Activated gamma-delta T cell treated with anti-CD3 and anti-CD28 coated beads, Interleukin-2, amount 50 U/mL, for 16 hours (primary cell): ENCODE results near the gene HES7.
"Not testable (repeated sequence)": the region's sequence is repeated elsewhere in the genome, so short reads cannot be mapped to it uniquely, and the experiment has no call there.

ENCODE experiments used
- DNase-seq: peaks from one replicate; pipeline ENCODE4 v3.0.0-alpha.2; 2020; ENCODE audit warnings: low read depth

The HES7 gene

DNA sequence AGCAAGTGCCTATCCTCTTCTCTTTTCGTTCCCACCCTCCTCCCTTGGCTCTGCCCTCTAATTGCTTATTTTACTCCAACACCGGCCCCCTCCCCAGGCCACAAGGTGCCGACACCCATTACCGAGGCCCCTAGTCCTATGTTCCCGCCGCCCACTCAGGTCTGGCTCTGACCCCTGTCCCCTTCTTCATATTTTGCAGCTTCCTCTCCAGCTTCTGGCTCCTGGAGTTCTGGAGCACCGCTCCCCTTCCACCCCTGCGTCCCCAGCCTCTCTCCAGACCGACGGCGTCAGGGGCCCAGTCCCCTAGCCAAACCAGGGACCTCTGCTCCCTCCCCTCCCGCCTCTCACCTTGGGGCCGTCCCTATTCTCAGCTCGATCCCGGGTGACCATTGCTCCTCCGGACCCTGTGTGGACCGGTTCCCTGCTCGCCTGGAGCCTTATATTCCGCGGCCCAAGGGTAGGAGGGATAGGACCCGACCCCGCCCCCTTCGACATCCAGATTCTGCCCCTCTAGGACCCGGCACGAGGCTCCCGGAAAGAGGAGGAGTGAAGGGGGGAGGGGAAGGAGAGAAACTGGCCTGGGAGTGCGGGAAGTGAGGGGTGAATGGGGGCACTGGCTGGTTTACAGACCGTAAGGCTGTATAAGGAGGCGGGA is at the start of gene HES7:
HES7 (minus strand) TSS at position 412 of the 655 bp plus-strand sequence; CDS start at position 390, 22 bp downstream.
- DNase-seq = no peak

DNA sequence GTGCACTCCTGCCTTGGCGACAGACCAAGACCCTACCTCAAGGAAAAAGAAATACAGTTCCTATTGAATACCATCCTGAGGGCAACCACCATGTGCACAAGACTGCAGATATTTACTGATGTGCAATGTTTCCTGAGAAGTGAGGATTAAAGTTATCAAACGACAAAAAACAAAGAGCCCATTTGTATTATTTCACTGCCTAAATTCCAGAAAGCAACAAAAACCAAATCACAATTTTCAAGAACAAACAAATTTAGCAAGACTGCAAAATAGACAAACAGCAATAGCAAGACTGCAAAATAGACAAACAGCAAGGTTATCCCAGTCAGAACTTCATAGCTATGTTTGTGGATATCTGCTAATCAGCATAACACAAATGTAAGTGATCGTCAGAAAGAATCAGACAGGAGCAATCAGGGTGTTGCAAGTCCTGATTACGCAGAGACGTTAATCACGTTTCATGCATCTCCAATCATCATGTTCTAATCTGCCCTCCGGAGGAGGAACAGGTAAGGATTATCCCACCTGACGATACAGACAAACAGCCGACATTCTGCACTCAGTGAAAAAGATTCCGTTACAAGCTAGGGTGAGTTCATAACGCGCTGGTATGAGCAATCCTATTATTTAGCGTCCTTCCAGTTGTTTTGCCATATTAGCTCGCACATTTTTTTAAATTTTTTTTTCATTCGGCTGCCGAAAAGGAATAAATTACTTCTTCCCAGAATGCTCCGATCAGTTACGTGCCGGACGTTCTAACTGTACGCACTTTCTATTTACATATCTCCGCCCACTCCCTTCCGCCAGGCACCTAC is 49.4 kb upstream of the HES7 start:
- DNase-seq = peak; percentile 67

DNA sequence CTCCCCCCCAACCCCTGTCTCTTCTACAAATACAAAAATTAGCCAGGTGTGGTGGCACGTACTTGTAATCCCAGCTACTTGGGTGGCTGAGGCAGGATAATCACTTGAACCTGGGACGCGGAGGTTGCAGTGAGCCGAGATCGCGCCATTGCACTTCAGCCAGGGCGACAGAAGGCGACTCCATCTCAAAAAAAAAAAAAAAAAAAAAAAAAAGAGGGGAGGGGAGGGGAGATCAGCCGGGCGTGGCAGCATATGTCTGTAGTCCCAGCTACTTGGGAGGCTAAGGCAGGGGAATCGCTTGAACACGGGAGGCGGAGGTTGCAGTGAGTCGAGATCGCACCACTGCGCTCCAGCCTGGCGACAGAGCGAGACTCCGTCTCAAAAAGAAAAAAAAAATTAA is 46.3 kb upstream of the HES7 start:
- not testable (repeated sequence) for DNase-seq

DNA sequence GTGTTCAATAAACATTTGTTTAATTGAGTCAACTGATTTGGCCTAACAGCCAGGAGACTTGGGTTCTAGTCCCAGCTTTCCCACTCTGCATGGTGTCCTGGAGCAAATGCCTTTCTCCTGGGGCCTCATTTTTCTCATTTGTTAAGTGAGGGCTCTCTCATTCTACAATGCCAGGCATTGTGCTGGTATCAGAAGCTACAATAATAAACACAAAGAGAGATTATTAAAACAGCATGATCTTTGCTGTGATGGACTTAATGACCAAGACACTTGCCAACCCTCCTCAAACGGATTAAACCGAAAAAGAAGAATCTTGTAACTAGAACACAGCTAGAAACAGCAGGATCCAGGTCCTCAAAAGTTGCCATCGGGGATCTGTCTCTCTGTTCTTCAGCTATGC is 43.6 kb upstream of the HES7 start:
- no peak for DNase-seq

DNA sequence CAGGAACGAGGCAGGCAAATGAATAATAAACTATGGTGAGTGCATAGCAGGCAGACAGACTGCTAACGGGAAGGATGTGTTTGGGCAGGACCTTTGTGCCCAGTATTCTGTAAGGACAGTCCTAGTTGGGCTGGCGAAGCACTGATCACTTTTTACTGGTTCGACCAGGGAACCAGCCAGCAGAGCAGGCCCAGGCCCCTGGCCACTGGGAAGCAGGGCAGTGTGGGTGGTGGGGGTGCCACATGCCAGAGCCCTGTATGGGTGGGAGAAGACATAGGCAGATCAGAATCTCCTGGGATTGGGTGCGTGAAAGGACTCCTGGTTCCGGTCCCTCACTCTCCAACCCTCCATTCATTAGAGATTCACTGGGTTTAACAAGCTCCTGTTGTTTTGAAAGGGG is 42.8 kb upstream of the HES7 start:
- no peak for DNase-seq

DNA sequence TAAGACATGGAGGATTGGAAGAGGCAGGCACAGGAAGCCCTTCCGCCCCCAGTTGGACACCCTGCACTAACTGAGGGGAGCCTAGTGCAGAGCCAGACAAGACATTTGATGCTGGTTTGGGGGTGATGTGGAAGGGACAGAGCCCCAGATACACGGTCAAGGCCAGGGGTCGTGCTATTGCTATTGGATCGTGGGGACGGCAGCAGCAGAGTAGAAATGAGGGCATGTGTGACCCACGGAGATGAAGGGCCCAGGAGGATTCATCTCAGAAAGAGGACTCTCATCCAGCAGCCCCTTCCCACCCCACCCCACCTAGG is 40.9 kb upstream of the HES7 start:
- DNase-seq = no peak

DNA sequence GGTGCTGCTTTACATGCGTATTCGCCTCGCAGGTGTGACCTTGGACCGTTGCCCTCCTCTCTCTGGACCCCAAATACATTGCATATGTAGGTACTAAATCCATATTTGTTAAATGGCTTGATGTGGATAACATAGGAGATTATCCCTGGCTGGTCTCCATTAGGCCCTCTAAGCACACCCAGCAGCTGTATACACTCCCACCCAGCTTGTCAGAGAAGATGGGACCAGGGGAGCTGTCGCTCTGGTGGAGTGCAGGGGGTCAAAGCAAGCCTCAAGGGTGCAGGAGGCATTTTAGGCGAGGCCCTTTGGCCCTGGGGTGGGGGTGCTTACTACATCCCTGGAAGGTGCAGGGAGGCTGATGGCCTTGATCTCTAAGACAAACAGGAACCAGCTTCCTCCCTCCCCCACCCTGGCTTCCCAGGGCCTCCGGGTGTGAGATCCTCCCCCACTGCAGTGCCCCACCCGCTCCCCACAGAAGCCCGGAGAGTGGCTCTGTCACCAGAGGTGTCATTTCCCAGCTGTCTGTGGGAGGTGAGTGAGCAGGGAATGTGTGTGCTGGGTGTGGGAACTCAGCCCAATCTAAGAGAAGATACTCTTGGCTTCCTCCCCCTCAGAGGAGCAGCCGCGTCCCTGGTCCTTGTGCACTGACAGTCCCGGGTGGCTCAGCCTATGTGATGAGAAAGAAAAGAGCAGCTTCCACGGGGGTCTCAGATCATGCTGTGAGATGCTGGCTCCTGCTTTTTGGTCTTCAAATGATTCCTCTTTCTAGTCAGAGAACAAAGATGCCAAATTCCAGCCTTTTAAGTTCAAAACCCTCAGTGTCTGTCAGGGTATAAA is 40.3 kb upstream of the HES7 start:
- no peak for DNase-seq

DNA sequence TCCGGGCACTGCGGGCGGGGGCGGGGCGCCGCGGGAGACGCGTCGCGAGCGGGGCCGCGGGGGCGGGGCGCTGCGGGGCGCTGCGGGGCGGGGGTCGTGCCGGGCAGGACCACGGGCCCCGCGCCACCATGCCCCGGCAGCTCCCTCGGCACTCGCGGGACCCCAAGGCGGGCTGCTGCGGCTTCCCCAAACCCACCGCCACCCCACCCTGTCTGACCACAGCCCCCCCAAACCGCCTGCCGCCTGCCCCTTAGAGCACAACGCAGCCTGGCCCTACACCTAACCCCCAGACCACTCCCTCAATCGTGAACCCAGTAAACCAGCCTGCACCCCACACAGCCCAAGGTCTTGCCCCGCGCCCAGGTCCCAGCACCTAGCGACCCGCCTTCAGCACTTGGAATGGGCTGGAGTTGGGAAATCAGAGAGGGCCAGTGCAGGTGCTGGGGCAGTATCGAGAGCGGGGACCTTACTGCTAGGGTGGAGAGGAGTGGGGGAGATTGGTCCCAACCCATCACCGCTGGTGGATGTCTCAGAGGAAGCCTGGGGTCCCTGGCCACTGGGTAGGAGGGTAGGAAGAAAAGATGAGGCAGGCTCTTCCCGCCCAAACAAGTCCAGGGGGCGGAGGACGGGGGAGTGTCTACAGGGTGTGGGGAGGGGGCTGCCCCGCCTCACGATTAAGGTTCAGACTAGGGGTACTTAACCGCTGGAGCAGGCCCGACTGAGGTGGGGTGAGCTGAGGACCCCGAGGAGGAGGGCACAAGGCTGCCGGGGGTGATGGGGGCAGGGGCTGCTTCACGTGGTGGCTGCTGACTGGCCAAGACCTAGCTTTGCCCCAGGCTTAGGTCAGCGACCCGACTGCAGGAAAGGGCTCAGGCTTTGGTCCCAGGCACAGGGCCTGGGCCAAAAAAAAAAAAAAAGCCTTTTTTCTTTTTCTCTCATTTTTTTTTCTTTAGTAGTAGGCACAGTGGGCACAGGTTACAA is 39.4 kb upstream of the HES7 start:
- no peak for DNase-seq

DNA sequence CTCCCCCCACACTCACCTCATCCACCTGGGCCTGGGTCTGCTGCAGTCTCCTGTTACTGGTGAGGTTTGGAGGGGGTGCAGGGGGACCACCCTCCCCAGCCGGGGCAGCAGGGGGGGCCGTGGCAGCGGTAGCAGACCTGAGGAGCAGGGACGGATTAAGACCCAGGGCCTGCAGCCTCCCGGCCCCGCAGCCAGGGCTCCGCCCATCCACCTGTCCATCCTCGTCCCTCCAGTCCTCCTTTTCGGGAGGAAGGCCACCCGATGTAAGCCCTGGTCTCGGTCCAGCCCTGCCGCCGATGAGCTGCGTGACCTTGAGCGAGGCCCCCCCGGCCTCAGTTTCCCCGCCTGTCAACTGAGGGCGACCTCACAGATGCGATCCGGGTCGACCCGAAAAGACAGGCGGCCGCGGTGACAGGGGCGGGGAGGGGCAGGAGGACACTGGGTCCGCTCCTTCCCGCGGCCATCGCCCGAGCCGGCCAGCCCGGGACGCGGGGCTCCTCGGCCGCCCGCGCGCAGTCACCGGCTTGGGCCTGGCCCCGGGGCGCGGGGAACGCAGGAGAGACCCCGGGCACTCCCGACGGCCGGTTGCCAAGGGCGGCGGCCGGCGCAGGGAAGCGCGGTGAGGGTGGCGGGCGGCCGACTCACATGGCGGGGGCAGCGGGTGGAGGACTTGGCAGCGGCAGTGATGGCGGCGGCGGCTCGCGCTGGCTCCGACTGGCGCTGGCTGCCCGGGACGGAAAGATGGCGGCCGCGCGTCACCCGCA is 38.5 kb upstream of the HES7 start, which contains the start of gene VAMP2:
VAMP2 (minus strand) TSS at position 716 of the 764 bp plus-strand sequence; CDS start at position 647, 69 bp downstream.
- DNase-seq = peak; percentile 72

DNA sequence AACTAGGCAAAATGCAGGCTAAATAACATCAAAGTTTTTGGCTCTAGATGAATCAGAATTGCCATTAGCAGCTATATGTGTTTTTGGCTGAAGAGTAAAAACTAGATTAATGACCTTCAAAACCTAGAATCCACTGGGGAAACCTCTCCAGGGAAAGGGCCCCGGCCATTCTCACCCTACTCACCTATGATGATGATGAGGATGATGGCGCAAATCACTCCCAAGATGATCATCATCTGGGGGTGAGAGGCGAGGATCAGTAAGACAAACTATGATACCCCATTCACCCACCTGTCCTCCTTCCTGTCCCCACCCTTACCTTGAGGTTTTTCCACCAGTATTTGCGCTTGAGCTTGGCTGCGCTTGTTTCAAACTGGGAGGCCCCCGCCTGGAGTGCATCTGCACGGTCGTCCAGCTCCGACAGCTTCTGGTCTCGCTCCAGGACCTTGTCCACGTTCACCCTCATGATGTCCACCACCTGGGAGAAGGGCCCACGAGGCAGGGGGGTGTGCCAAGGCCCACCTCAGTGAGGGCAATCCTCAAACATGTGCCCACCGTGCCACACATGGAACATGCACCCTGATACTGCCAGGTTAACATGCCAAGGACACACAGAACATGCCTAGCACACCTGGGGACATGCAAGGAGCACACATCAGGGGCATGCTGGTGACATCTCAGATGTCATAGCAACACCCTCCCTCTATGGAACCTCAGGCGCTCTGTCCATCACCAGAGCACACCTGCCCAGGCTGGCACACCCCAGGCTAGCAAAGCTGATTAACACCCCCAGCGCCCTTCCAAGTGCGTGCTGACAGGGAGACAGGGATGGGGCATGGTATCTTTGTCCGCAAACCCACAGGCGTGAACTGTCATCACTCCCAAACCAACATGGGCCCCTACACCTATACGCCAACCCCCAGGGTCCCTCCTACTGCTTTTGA is 37.7 kb upstream of the HES7 start:
- no peak for DNase-seq

DNA sequence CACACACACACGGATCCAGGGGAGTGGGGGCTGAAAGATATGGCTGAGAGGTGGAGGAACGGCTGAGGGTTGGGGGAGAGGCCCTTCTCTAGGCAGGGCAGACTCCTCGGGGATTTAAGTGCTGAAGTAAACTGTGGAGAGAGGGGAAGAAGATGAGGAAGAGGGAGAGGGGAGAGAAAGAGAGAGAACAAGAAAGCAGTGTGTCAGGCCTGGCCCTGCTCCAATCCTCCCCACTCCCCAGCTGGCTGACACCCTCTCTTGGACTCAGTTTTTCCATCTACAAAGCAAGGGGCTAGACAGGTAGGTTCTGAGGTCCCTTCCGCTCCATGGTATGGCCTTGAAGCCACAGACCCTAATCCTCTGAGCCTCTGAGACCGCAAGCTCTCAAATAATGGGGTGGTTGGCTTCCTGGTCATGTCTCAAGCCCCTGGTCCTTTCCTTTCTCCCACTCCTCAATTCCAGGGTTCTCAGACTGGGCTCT is 36.9 kb upstream of the HES7 start:
- DNase-seq = no peak

DNA sequence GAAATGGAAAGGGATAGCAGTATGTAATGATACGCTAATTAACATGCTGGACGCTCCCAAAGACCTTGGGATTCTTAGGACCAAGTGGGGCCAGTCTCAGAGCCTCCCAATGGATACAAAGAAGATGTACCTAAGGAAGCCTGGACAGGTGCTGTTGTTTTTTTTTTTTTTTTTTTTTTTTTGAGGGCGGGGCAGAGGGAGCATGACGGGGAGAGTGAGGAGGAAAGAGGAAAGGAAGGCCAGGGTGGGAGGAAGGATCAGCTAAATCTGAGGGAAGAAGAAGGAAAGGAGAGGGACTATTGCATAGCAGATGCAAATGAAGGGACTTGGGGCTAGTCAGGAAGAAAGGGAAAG is 36.3 kb upstream of the HES7 start:
- DNase-seq = no peak

DNA sequence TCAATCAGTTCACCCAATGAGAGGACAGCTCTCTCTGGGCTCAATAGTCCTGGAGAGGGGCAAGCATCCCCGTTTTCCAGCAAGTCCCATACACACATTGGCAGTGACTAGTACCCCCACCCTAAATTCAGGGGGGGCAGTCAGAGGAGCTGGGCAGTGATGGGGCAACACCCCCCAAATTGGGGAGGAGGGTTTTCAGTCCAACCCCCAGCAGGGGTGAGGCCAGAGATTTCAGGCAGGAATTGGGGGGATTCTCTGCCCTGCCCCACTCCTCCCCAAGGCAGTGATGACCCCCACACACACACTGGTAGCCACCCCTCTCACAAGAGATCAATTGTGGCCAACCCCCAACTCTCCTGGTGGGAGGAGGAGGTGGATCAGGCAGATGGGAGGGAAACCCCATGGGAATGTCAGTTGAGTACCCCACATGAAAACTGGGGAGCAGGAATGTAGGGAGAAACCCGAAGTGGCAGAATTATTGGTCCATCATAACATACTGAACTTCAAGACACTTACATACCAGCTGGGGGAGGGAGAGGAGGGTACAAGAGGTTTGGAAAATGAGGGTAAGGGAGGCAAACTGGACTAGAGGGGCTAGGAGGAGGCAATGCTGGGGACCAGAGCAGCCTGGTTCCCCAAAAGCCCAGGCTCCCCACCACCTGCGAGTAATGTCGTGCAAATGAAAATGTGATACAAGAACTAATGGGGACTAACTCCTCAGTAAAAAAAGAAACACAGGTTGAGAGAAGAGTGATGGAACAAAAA is 35.7 kb upstream of the HES7 start:
- no peak for DNase-seq

DNA sequence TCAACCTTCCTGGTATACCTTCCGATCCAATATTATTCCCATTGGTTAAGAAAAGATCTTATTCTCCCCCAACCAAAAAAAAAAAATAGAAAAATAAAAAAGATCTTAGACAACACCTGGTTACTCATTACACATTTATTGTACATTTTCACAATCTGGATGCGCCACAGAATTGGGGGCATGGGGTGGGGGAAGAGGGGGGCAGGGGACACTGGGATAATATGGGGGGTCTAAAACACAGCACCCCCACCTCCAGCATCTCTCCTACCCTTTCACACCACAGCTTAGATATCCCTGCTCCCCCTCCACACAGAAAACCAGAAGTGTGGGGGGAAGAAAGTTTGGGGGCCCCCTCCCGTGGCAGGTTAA is 35.1 kb upstream of the HES7 start:
- no peak for DNase-seq

DNA sequence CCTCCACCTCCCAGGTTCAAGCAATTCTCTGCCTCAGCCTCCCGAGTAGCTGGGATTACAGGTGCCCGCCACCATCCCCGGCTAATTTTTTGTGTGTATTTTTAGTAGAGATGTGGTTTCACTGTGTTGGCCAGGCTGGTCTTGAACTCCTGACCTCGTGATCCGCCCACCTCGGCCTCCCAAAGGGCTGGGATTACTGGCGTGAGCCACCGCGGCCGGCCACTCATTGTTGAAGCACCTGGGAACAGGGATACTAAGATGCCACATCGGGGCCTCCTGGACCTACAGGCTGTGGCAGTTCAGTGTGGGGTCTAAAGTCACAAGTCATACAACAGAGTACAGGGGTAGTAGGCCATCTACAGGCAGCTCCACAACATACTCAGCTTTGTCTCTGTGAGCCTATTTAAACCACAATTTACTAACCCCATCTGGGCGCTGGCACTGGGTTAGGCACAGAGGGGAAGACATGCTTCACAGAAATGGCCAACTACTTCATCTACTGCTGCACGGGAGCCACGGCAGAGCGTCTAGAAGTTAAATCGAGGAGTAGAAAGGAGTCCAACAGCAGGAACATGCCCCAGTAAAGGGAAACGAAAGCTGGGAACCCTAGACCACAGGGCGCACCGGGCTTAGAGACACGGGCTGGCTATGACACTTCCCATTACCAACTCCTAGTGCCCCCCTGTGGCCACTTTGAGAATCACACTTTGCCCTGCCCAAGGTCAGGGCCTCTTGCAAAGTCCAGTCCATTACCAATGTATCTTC is 34.5 kb upstream of the HES7 start:
- DNase-seq = peak; percentile 86

DNA sequence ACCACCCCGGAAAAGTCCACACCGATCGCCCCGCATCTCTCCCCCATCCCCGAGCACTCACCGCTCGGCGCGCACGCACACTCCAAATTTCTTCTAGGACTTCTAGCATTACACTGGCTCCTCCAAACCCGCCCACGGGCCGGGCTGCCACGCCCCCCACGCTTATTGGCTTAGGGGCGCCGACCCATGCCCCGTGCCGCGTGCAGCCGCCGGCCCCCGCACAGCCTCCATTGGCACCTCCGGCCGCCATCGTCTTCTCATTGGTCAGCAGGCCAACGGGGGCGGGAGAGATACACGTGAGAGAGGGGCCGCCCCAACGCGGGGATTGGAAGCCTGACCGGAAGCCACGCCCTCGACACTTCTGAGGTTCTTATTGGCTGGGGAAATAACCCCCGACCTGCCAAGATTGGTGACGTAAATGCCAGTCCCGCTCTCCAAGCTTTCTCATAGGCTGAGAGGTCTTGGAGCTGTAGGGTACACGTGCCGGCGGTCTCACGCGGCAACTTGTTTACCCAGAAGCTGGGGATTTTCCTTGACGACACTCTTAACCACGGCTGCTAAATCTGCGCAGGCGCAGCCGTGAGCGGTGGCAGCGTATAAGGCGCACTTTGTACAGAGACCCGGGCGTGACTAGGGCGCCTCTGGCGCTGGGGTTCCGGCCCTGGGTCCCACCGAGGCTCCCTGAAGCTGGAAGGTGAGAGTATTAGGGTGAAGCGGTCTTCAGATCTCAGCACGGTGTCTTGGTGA is 32.5 kb upstream of the HES7 start:
- DNase-seq = peak; percentile 100

DNA sequence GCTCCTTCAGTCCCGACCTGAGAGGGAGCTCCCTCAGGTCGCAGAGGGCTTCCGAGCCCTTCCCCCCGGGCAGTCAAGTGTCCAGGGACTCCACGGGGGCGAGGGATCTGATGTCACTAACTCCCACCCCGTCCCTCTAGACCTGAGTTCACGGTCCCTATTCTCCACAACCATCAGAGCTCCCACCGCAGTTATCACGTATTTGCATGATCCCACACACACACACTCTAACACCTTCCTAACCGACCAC is 32.0 kb upstream of the HES7 start:
- DNase-seq = no peak
